GM18858 (cell line): ENCODE results near the gene TYW1.
"Not testable (repeated sequence)": the region's sequence is repeated elsewhere in the genome, so short reads cannot be mapped to it uniquely, and the experiment has no call there.

Experiments used
- ATAC-seq: cut with Tn5 transposase; IDR thresholded peaks from one replicate; pipeline ENCODE4 v1.9.1; 2021; ENCODE audit not compliant: unreplicated experiment

The TYW1 gene

GRCh38 chr7:67042781-67043558 is 46.3 kb downstream of the TYW1 start:
- not testable (repeated sequence) for ATAC-seq

GRCh38 chr7:67043559-67043930 is 46.9 kb downstream of the TYW1 start:
- ATAC-seq: not testable (repeated sequence)

GRCh38 chr7:67045496-67045995 is 48.9 kb downstream of the TYW1 start:
- ATAC-seq: no peak

- not testable (repeated sequence) for ATAC-seq
Observed at GRCh38 chr7:67046819-67047218, 50.2 kb downstream of the TYW1 start.

GRCh38 chr7:67049908-67050307 is 53.3 kb downstream of the TYW1 start:
- not testable (repeated sequence) for ATAC-seq

- not testable (repeated sequence) for ATAC-seq
Observed at GRCh38 chr7:67052161-67052560, 55.5 kb downstream of the TYW1 start.

- ATAC-seq: no peak
Observed at GRCh38 chr7:67056683-67057082, 60.0 kb downstream of the TYW1 start.

- not testable (repeated sequence) for ATAC-seq
Observed at GRCh38 chr7:67061321-67061720, 64.7 kb downstream of the TYW1 start.

- ATAC-seq: not testable (repeated sequence)
Observed at GRCh38 chr7:67062802-67063201, 66.2 kb downstream of the TYW1 start.

GRCh38 chr7:67066950-67067622 is 70.5 kb downstream of the TYW1 start:
- not testable (repeated sequence) for ATAC-seq

GRCh38 chr7:67076120-67076519 is 79.5 kb downstream of the TYW1 start:
- not testable (repeated sequence) for ATAC-seq

GRCh38 chr7:67082880-67083279 is 86.2 kb downstream of the TYW1 start:
- not testable (repeated sequence) for ATAC-seq

- ATAC-seq: not testable (repeated sequence)
Observed at GRCh38 chr7:67089261-67089660, 92.6 kb downstream of the TYW1 start.

GRCh38 chr7:67091053-67091452 is 94.4 kb downstream of the TYW1 start:
- ATAC-seq: not testable (repeated sequence)

- not testable (repeated sequence) for ATAC-seq
Observed at GRCh38 chr7:67098031-67098430, 101.4 kb downstream of the TYW1 start.

GRCh38 chr7:67099406-67099805 is 102.8 kb downstream of the TYW1 start:
- not testable (repeated sequence) for ATAC-seq

- not testable (repeated sequence) for ATAC-seq
Observed at GRCh38 chr7:67100038-67100437, 103.4 kb downstream of the TYW1 start.

- ATAC-seq: no peak
Observed at GRCh38 chr7:67100956-67101361, 104.3 kb downstream of the TYW1 start.

- ATAC-seq: not testable (repeated sequence)
Observed at GRCh38 chr7:67104937-67105336, 108.3 kb downstream of the TYW1 start.

GRCh38 chr7:67105377-67105776 is 108.7 kb downstream of the TYW1 start:
- no peak for ATAC-seq

- not testable (repeated sequence) for ATAC-seq
Observed at GRCh38 chr7:67106255-67106654, 109.6 kb downstream of the TYW1 start.

- ATAC-seq: not testable (repeated sequence)
Observed at GRCh38 chr7:67111342-67111741, 114.7 kb downstream of the TYW1 start.
